Spinal cord (tissue), 10 donors: Measurements from ENCODE around the gene HABP2. TPM values are rescaled to one million over a fixed set of nuclear protein-coding genes. Genes with fewer than 3 reads are reported as not detected.
A peak's percentile ranks its signal among the peaks of the same experiment; 100 is the strongest.

Source experiments
- DNase-seq, 6 donors: peaks; one replicate each; pipeline versions ENCODE4 v3.0.0 to v3.0.0-alpha.2; 2013 to 2015; ENCODE audit warnings: low spot score in 6 of 6, low read depth in 4 of 6
- H3K27ac ChIP-seq: one replicate; pipeline ENCODE4 v1.5.1; 2013; ENCODE audit warnings: low read depth, low read length, control low read depth
- H3K27me3 ChIP-seq: one replicate; pipeline ENCODE4 v1.6.1; 2013; ENCODE audit warnings: low read length; ENCODE audit not compliant: control insufficient read depth, insufficient read depth
- H3K36me3 ChIP-seq: one replicate; pipeline ENCODE4 v1.6.1; 2013; ENCODE audit warnings: low read length; ENCODE audit not compliant: control insufficient read depth, insufficient read depth
- H3K4me1 ChIP-seq: one replicate; pipeline ENCODE4 v1.6.1; 2013; ENCODE audit warnings: low read length; ENCODE audit not compliant: control insufficient read depth, insufficient read depth
- H3K4me3 ChIP-seq: one replicate; pipeline ENCODE4 v1.5.1; 2013; ENCODE audit warnings: low read depth, low read length, control low read depth
- H3K9me3 ChIP-seq: one replicate; pipeline ENCODE4 v1.6.1; 2013; ENCODE audit warnings: low read length; ENCODE audit not compliant: control insufficient read depth, insufficient read depth
- WGBS: methylation state at CpG from one replicate; pipeline ENCODE4 v1.1.5; 2013; ENCODE audit warnings: missing lambda C conversion rate; ENCODE audit not compliant: insufficient coverage; 5-methylcytosine and 5-hydroxymethylcytosine counted together
- polyA plus RNA-seq, 2 donors: library from polyadenylated mRNA; unstranded; fragments of 120-200 nt; gene quantifications; one replicate each; pipeline ENCODE4 v1.2.1, GENCODE V29; 2013; ENCODE audit not compliant: insufficient read length in 2 of 2
- total RNA-seq, 2 donors: library from RNA; depleted of rRNA in 1 of 2; stranded (reverse); fragments of 120-200 nt in 1 of 2; fragments of >200 nt in 1 of 2; gene quantifications; one replicate each; pipeline versions ENCODE4 v1.2.3 to v1.2.4, GENCODE V29; 2013 to 2014
- donor health status: healthy.

Gene HABP2
- total and polyA plus RNA-seq, 4 donors, result 0.09 to 0.50 (median 0.14) TPM

- DNase-seq, result peak in 2 of 6 donors; percentile 38 to 68
- no peak overlapping the region for H3K27ac ChIP-seq
- no peaks in the 10 kb centered on the region for H3K36me3 ChIP-seq
- H3K9me3 ChIP-seq, result no peaks in the 10 kb centered on the region
- no peak overlapping the region for H3K4me3 ChIP-seq
- peaks cover 7% of the 10 kb centered on the region for H3K27me3 ChIP-seq
- peaks cover 13% of the 10 kb centered on the region for H3K4me1 ChIP-seq
- 30% methylated on average over 2 of the region's 8 CpGs for WGBS
Measured at GRCh38 chr10:113620511-113620910, 67.7 kb downstream of the HABP2 start.

- Histone ChIP-seq H3K36me3 (no peaks in the 10 kb centered on the region), H3K27ac (no peak overlapping the region), H3K27me3 (peaks cover 7% of the 10 kb centered on the region), H3K9me3 (no peaks in the 10 kb centered on the region), H3K4me1 (peaks cover 13% of the 10 kb centered on the region), H3K4me3 (no peak overlapping the region)
- DNase-seq, result no peak
- WGBS, result 53% methylated on average over 6 of the region's 9 CpGs
Measured at GRCh38 chr10:113620936-113621335, 68.1 kb downstream of the HABP2 start.

GRCh38 chr10:113621799-113622198 is 68.9 kb downstream of the HABP2 start:
- H3K4me1 ChIP-seq, result peaks cover 12% of the 10 kb centered on the region
- 89% methylated on average over 7 of the region's 8 CpGs for WGBS
- H3K27ac ChIP-seq, result no peak overlapping the region
- H3K36me3 ChIP-seq, result no peaks in the 10 kb centered on the region
- no peak for DNase-seq
- peaks cover 6% of the 10 kb centered on the region for H3K27me3 ChIP-seq
- H3K9me3 ChIP-seq, result no peaks in the 10 kb centered on the region
- no peak overlapping the region for H3K4me3 ChIP-seq

GRCh38 chr10:113622831-113623230 is 70.0 kb downstream of the HABP2 start:
- no peak overlapping the region for H3K27ac ChIP-seq
- peaks cover 8% of the 10 kb centered on the region for H3K4me1 ChIP-seq
- no peaks in the 10 kb centered on the region for H3K27me3 ChIP-seq
- DNase-seq, result no peak
- 100% methylated on average over 1 of the region's 4 CpGs for WGBS
- H3K9me3 ChIP-seq, result no peaks in the 10 kb centered on the region
- no peaks in the 10 kb centered on the region for H3K36me3 ChIP-seq
- no peak overlapping the region for H3K4me3 ChIP-seq

- no peaks in the 10 kb centered on the region for H3K9me3 ChIP-seq
- H3K27ac ChIP-seq, result no peak overlapping the region
- DNase-seq, result no peak
- no peak overlapping the region for H3K4me3 ChIP-seq
- no peaks in the 10 kb centered on the region for H3K27me3 ChIP-seq
- peaks cover 4% of the 10 kb centered on the region for H3K4me1 ChIP-seq
- H3K36me3 ChIP-seq, result no peaks in the 10 kb centered on the region
- WGBS, result 86% methylated on average over 7 of the region's 10 CpGs
Measured at GRCh38 chr10:113625461-113626186, 72.8 kb downstream of the HABP2 start.

GRCh38 chr10:113626809-113627355 is 74.0 kb downstream of the HABP2 start:
- H3K27ac ChIP-seq, result no peak overlapping the region
- WGBS, result 76% methylated on average over 3 of the region's 5 CpGs
- no peaks in the 10 kb centered on the region for H3K27me3 ChIP-seq
- no peaks in the 10 kb centered on the region for H3K9me3 ChIP-seq
- no peak for DNase-seq
- no peaks in the 10 kb centered on the region for H3K36me3 ChIP-seq
- no peaks in the 10 kb centered on the region for H3K4me1 ChIP-seq
- no peak overlapping the region for H3K4me3 ChIP-seq

- H3K27ac ChIP-seq, result no peak overlapping the region
- H3K4me1 ChIP-seq, result no peaks in the 10 kb centered on the region
- H3K36me3 ChIP-seq, result no peaks in the 10 kb centered on the region
- no peak for DNase-seq
- no peak overlapping the region for H3K4me3 ChIP-seq
- WGBS, result 78% methylated on average over 4 of the region's 6 CpGs
- H3K9me3 ChIP-seq, result no peaks in the 10 kb centered on the region
- no peaks in the 10 kb centered on the region for H3K27me3 ChIP-seq
Measured at GRCh38 chr10:113627836-113628235, 75.0 kb downstream of the HABP2 start.

GRCh38 chr10:113628607-113629153 is 75.8 kb downstream of the HABP2 start:
- Histone ChIP-seq H3K4me3 (no peak overlapping the region), H3K4me1 (no peaks in the 10 kb centered on the region), H3K36me3 (no peaks in the 10 kb centered on the region), H3K27me3 (no peaks in the 10 kb centered on the region), H3K27ac (no peak overlapping the region), H3K9me3 (no peaks in the 10 kb centered on the region)
- 90% methylated on average over 2 of the region's 2 CpGs for WGBS
- no peak for DNase-seq

- Histone ChIP-seq H3K4me3 (no peak overlapping the region), H3K36me3 (no peaks in the 10 kb centered on the region), H3K4me1 (no peaks in the 10 kb centered on the region), H3K27me3 (no peaks in the 10 kb centered on the region), H3K27ac (no peak overlapping the region), H3K9me3 (no peaks in the 10 kb centered on the region)
- DNase-seq, result no peak
- WGBS, result 87% methylated on average over 3 of the region's 5 CpGs
Measured at GRCh38 chr10:113630929-113631533, 78.2 kb downstream of the HABP2 start.
